MM.1S (cell line): ENCODE data around the gene CNTFR.

Experiments
- CTCF ChIP-seq: fragments of 300-600 bp; sonication (generic); IDR thresholded peaks from 2 replicates; pipeline ENCODE4 v1.5.1; 2016; ENCODE audit warnings: antibody characterized with exemption, low read length, mixed read lengths
- EZH2phosphoT487 ChIP-seq: fragments of 300-600 bp; sonication (generic); IDR thresholded peaks from 2 replicates; pipeline ENCODE4 v1.6.1; 2018; ENCODE audit warnings: antibody characterized with exemption, low read length

- TF ChIP-seq CTCF: no peak
- TF ChIP-seq EZH2phosphoT487: no peak
Measured at GRCh38 chr9:34514401-34514800, 75.1 kb downstream of the CNTFR start.
